Ovary (tissue), 3 donors: Measurements from ENCODE around the gene WFDC5.
"Not testable (repeated sequence)": the region's sequence is repeated elsewhere in the genome, so short reads cannot be mapped to it uniquely, and the experiment has no call there.

Source experiments
- CTCF ChIP-seq, 3 donors: fragments of 450-650 bp in 2 of 3; fragments of 200-600 bp in 1 of 3; IDR thresholded peaks; one replicate each; pipeline versions ENCODE4 v1.5.1 to v1.8.0; 2016 to 2022; ENCODE audit warnings: antibody characterized with exemption in 3 of 3, mild to moderate bottlenecking in 1 of 3
- POLR2A ChIP-seq: fragments of 450-650 bp; IDR thresholded peaks from one replicate; pipeline ENCODE4 v1.6.1; 2017; ENCODE audit warnings: antibody characterized with exemption, mild to moderate bottlenecking, moderate library complexity
- donor health status: DM: no; HTN: no; CAD: no.

GRCh38 chr20:45139733-45140375 lies 24.9 kb upstream of the WFDC5 start:
- TF ChIP-seq CTCF (IDR thresholded peaks at IDR 0.05); POLR2A: not testable (repeated sequence)
